HG03039 (cell line): ENCODE data around the gene GRM2.

Source experiments
- ATAC-seq: cut with Tn5 transposase; IDR thresholded peaks from one replicate; pipeline ENCODE4 v1.9.1; 2021; ENCODE audit warnings: mild to moderate bottlenecking, moderate library complexity; ENCODE audit not compliant: unreplicated experiment

The GRM2 gene

GRCh38 chr3:51680196-51680595 lies 26.7 kb upstream of the GRM2 start:
- ATAC-seq, result no peak

DNA sequence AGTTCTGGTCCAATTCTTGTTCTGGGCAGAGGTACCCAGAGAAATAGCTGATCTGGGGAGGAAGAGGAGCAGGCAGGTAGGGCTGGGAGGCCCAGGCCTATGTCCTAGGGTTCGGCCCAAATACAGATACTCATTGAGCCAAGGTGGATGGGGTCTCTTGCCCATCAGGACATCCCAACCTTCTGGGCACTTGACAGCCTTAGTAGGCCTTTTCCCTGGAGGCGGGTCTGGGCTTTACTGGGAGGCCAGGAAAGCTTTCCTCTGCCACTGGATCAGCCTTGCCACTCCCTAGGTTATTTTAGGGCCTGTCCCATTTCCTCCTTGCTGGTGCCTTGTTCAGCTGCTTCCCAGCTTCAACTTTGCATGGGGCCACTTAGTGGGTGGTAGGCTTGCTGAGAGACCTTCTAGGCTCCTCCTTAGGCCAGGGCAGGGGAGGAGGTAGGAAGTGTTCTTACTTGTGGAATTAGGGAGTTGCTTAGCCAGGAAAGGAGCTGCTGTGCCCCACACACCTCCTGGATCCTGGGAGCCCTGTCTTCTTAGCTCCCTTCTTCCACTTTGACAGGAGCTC lies 26.1 kb upstream of the GRM2 start:
- ATAC-seq, result no peak

DNA sequence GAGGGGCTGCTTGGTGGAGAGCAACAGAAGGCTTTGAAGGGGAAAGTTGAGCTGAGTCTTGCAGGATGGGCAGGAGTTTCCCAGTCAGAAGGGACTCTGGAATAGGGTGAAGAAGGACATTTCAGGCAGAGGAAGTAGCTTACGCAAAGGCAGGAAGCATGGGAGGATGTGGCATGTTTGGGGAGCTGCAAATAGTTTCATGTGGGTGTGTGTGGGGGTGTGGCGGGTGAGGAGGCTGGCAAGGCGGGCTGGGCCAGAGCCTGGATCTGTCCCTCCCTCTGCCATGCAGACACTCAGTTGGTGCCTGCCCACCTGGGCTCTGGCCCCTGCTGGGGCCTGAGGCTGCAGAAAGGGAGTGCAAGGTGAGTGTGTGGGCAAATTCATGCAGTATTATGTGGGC lies 25.4 kb upstream of the GRM2 start:
- ATAC-seq, result no peak

DNA sequence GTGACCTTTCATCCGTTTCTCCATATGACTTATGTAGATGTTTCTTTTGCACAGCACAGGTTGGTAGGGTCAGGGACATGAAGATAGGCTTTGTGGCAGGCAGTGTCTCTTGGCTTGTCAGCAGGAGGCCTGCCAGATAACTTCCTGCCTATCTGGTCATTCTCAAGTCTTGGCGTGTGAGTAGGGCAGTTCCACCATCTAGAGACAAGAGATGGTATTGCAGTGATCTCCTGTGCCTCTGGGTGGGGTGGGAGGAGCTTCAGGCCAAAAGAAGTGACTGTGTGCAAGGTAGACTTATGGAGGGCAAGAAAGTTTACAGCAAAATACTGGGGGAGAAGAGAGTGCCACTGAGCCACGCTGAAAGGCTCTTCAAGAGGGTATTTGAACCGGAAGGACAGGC lies 24.8 kb upstream of the GRM2 start:
- ATAC-seq, result peak; percentile 50

DNA sequence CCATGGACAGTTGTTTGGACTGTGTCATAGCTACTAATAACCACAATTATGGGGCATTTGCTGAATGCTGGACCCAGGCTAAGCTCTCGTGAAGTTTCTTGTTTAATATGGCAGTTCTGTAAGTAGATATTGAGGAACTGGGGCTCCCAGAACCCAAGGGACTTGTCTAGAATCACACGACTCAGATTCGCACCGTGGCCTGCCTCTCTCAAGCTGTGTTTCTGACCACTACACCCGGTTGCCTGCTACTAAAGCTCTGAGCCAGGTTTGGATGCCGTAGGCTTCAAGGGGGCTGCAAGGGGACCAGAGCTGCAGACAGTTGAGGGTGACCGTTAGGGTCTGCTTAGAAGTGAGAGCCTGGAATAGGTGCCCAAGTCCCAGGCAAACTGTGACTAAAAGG lies 24.3 kb upstream of the GRM2 start:
- ATAC-seq, result no peak

- no peak for ATAC-seq
These were observed 23.3 kb upstream of the GRM2 start for GRCh38 chr3:51683566-51683965.

DNA sequence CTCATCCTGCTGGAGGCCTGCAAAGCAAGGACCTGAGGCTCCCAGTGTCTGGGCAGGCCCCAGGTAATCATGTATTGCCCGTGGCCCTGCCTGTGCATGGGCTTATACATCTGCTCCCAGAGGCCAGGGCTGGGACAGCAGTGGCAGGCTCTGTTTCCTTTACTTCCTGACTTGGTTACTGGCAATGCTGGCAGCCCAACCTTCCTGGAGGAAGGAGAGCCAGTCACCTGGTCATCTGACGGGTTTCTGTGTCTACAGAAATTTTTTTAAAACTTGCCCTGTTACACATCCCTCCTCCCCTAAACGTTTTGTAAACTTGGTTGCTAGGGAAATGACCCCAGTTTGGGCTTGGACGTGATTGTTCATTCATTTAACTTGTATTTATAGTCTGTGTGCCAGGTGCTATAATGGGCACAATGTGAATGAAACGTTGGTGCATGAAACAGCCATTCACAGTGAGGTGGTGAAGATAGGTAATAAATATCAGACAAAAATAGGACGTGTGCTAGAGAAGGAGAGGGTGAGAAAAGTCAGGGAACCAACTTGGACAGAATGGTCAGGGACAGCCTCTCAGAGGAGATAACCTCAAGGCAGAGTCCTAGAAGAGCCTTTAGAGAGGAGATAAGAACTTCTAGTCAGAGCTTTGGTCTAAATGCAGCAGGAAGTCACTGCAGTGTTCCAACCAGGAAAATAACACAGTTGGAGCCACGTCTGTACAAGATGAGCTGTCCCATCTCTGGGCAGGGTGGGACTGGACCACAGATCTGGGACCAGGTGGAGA lies 21.7 kb upstream of the GRM2 start:
- no peak for ATAC-seq

DNA sequence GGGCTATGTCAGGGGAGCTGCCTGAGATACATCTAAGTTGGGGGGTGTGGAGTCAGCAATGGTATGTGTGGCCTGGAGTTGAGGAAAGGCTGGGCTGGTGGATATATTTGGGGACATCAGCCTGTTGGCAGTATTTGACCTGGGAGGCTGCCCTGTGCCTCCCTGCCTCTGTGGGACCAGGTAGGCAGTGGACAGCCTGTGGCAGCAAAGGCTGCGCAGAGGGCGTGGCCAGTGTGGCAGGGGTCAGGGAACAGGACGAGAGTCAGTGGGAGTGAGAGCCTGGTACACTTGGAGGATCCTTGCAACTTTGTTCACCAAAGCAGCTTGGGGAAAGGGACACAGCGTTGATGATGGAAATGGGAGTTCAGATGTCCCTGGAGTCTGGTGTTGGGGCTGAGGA lies 20.8 kb upstream of the GRM2 start:
- no peak for ATAC-seq

DNA sequence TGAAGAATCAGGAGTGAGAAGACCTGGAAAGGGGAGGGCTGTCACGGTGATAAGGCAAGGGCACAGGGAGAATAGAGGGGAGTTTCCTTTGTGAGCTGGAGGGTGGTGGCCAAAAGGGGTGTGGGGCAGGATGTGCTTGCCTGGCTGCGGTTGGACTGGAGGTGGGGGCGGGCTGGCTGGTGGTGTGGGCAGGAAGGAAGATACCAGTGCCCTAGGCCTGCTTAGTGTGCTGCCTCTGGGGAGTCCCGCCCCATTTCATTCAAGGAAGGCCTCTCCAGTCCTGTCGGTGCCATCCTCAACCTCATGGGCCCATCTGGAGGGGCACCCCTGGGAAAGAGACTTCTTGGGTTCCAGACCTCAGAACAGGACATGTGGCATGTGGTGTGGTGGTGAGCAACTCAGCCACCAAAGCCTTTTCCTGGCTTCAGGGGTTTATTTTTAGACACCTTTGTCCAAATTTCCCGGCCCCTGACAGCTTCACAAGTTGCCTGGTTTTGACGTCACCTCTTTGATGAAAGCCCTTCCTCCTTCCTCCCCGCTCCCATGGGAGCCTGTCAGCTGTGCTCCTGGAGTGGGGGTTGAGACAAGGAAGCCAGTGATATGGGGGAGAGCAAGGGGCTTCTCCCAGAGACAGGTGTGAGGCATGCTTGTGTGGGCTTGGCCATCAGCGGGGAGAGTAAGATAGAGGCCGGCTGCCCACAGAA lies 20.2 kb upstream of the GRM2 start:
- ATAC-seq, result peak; percentile 36

GRCh38 chr3:51687431-51688205 lies 19.2 kb upstream of the GRM2 start:
- ATAC-seq, result no peak

DNA sequence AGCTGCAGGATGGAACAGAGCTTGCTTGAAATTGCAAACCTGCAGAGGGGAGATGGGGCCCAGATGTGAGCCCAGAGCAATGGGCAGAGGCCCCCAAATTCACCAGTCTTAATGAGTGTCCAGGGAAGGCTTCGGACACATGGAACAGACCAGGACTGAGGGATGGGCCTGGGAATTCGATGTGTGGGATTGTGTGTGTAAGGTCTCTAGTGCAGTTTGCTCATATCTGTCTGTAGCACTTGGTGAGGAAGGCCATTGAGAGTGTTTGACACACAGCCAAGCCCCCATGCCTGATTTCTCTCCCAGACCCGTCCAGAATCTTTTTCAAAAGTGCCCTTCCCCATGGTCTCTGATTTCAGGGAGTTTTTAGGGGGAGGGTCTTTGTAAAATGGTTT lies 18.7 kb upstream of the GRM2 start:
- no peak for ATAC-seq

GRCh38 chr3:51691021-51691420 lies 15.8 kb upstream of the GRM2 start:
- ATAC-seq, result no peak

DNA sequence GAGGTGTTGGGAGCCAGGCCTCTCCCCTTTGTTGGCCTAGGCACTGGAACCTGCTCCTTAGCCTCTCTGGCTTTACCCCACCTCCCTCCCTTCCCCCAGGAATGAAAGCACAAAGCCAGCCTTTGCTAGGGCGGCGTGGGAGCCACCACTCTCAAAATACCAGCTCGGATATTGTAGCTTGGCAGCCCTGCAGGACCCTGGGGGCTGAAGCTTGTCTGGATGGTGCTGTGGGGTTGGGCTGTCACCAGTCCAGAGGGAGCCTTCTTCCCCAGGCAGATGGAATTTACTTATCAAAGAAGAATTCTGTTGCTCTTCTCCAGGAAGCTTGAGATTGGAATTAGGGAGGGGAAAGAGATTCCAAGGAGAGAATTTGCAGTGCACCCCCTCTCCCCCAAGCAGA lies 14.9 kb upstream of the GRM2 start:
- ATAC-seq, result no peak

DNA sequence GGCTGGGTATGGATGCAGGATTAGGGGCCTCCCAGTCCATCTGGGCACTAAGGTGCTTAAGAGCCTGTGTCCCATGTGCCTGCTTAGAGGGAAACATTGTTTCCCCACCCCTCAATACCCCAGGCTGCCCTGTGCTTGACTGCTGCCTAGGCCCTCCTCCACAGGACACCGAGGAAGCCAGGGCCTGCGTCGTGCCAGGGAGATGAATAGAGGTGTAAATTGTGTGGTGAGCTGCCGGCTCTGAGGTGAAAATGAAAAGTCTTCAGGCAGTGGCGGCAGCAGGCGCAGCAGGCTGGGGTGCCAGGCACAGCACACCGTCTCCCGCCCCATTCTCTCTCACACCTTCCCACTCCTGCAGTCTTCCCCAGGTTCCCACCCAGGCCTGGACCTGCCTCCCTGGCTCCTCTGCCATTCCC lies 13.9 kb upstream of the GRM2 start:
- no peak for ATAC-seq

GRCh38 chr3:51696954-51697353 lies 9.9 kb upstream of the GRM2 start:
- ATAC-seq, result no peak

- ATAC-seq, result no peak
These were observed 8.7 kb upstream of the GRM2 start for GRCh38 chr3:51698209-51698608.

DNA sequence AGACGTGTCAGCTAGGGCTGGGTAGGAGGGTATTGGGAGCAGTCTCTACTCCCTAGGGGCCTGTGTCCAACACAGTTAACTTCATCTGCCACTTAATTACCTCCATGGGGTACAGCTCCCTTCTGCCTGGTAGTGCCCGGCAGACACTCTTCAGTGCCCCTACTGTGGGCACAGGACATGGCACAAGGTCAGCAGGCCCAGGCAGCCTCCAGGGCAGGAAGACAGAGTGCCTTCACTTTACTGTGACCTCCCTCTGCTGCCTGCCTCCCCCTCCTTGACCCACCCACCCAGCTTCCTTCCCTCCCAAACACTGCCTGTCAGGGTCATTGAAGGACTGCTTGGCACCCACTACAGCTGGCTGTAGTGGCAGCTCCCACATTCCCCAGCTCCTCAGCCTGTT lies 6.5 kb upstream of the GRM2 start:
- ATAC-seq, result no peak

DNA sequence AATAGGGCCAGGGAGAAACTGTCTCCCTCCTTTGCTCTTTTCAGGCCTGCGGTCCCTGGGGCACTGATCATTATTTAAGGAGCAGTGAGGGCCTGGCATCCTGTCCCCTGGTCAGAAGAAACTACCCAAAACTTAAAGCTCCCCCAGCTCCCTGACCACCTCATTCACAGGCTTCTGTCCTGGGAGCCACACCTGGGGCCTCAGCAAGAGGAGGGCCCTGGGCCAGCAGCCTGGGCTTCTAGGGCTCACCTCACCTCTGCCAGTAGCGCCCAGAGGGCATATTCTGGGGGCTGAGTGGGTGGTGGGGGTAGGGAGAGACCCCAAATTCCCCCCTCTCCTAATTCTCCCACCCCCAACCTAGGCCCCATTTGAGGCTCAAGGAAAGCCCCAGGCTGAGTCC lies 4.7 kb upstream of the GRM2 start:
- ATAC-seq, result no peak

DNA sequence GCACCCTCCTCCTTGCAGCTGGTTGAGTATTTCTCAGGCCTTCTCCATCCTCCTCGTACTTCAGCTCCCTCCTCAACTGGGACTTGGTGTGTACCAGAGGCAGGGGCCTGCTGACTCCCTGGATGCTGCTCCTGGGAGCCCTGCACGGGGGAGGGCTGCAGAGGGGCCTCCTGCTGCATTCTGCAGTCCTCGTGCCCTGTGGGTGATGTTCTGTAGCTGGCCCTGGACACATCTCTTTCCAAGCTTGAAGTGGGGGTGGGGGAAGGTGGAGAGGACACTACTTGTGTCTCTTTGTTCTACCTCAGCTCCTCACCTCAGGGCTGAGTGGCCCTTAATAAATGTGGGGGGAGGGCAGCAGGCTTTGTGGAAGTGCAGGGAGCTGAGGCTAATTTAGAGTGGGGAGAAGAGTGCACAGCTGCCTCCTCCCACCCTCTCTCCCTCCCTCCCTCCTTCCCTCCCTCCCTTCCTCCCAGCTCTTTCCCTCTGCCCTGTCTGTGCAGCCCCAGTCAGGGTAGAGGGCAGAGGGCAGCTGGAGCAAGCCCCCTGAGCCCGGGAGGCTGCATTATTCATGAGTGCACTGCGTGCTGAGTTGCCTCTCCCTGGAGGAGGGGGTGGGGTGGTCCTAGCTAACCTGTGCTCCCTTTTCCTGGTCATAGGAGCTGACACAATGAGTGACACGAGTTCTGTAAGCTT lies 3.7 kb upstream of the GRM2 start:
- no peak for ATAC-seq

GRCh38 chr3:51703761-51704510 lies 2.9 kb upstream of the GRM2 start:
- ATAC-seq, result no peak
